ENCODE results near the gene TCF3. TPM values are rescaled to one million over a fixed set of nuclear protein-coding genes. Genes with fewer than 3 reads are reported as not detected.
"Not testable (repeated sequence)": the region's sequence is repeated elsewhere in the genome, so short reads cannot be mapped to it uniquely, and the experiment has no call there.

Gene TCF3
- polyA plus RNA-seq, 3 donors: 2.4 to 36.2 (median 3.3) TPM

GRCh38 chr19:1672038-1672768 lies 19.8 kb upstream of the TCF3 start:
- Histone ChIP-seq H3K79me2 (ENCODE audit: insufficient read depth, low read length) (no peaks in the 10 kb centered on the region), H3K4me1 (ENCODE audit: control insufficient read depth in 1 of 2, insufficient read depth in 2 of 2, low read length in 2 of 2) (peaks cover 17 to 23% of the 10 kb centered on the region in 2 donors), H4K20me1 (ENCODE audit: insufficient read depth, low read length) (no peaks in the 10 kb centered on the region), H3K4me3 (replicated peaks in 1 of 3; ENCODE audit: low read depth in 2 of 3, low read length in 3 of 3) (peak overlapping the region in 1 of 3 experiments; percentile 57), H3K9me3 (replicated peaks in 1 of 2; ENCODE audit: control insufficient read depth in 1 of 2, insufficient read depth in 1 of 2, low read length in 2 of 2) (peaks cover 0 to 8% of the 10 kb centered on the region in 2 donors), H3K36me3 (replicated peaks in 1 of 2; ENCODE audit: control insufficient read depth in 1 of 2, insufficient read depth in 2 of 2, low read length in 2 of 2) (no peaks in the 10 kb centered on the region), H3K27ac (ENCODE audit: low read depth in 1 of 2, low read length in 2 of 2) (no peak overlapping the region), H3K27me3 (ENCODE audit: control insufficient read depth in 2 of 2, insufficient read depth in 2 of 2, low read length in 2 of 2) (peaks cover 14 to 80% of the 10 kb centered on the region in 2 donors), H3K9ac (ENCODE audit: insufficient read depth, low read length, poor library complexity, severe bottlenecking) (no peak overlapping the region), H3K4me2 (replicated peaks; ENCODE audit: extremely low read depth, low read length, poor library complexity, severe bottlenecking) (peak overlapping the region; percentile 58), H2AFZ (ENCODE audit: insufficient read depth, low read depth, low read length, poor library complexity, severe bottlenecking) (peak overlapping the region; percentile 49)
- intact Hi-C loops (cut with micrococcal nuclease): loop anchor here (5.0 kb wide), 1 partner anchor 125 kb away; no protein-coding TSS in a partner anchor
- Mint-ChIP-seq H3K9me3 (peaks cover 0 to 20% (median 1%) of the 10 kb centered on the region in 7 donors), H3K4me3 (peak overlapping the region; percentile 31 to 53), H3K4me1 (peaks cover 18% of the 10 kb centered on the region), H3K27ac (no peak overlapping the region), H3K27me3 (ENCODE audit: low read depth in 3 of 3) (peaks cover 64 to 93% (median 64%) of the 10 kb centered on the region in 3 donors), H3K36me3 (peaks cover 0 to 4% of the 10 kb centered on the region in 2 donors)
- 14% methylated on average over 26 of the region's 57 CpGs for WGBS (ENCODE audit: insufficient coverage)
- TF ChIP-seq CTCF (IDR thresholded peaks at IDR 0.05): peak; percentile 98
- DNase-seq: peak in 1 of 3 donors; percentile 40

- Mint-ChIP-seq H3K27me3 (ENCODE audit: low read depth in 3 of 3) (peaks cover 61 to 93% (median 64%) of the 10 kb centered on the region in 3 donors), H3K4me1 (peaks cover 18% of the 10 kb centered on the region), H3K9me3 (peaks cover 0 to 17% (median 1%) of the 10 kb centered on the region in 7 donors), H3K27ac (no peak overlapping the region), H3K4me3 (peak overlapping the region in 1 of 2 donors; percentile 60), H3K36me3 (peaks cover 0 to 4% of the 10 kb centered on the region in 2 donors)
- DNase-seq: no peak
- no peak for TF ChIP-seq CTCF (IDR thresholded peaks at IDR 0.05)
- Histone ChIP-seq H3K9me3 (replicated peaks in 1 of 2; ENCODE audit: control insufficient read depth in 1 of 2, insufficient read depth in 1 of 2, low read length in 2 of 2) (peaks cover 0 to 8% of the 10 kb centered on the region in 2 donors), H3K4me3 (replicated peaks in 1 of 3; ENCODE audit: low read depth in 2 of 3, low read length in 3 of 3) (peak overlapping the region in 1 of 3 experiments; percentile 57), H3K4me2 (replicated peaks; ENCODE audit: extremely low read depth, low read length, poor library complexity, severe bottlenecking) (peak overlapping the region; percentile 58), H4K20me1 (ENCODE audit: insufficient read depth, low read length) (no peaks in the 10 kb centered on the region), H2AFZ (ENCODE audit: insufficient read depth, low read depth, low read length, poor library complexity, severe bottlenecking) (peak overlapping the region; percentile 49), H3K36me3 (replicated peaks in 1 of 2; ENCODE audit: control insufficient read depth in 1 of 2, insufficient read depth in 2 of 2, low read length in 2 of 2) (no peaks in the 10 kb centered on the region), H3K9ac (ENCODE audit: insufficient read depth, low read length, poor library complexity, severe bottlenecking) (no peak overlapping the region), H3K27me3 (ENCODE audit: control insufficient read depth in 2 of 2, insufficient read depth in 2 of 2, low read length in 2 of 2) (peaks cover 14 to 77% of the 10 kb centered on the region in 2 donors), H3K4me1 (ENCODE audit: control insufficient read depth in 1 of 2, insufficient read depth in 2 of 2, low read length in 2 of 2) (peaks cover 17 to 23% of the 10 kb centered on the region in 2 donors), H3K27ac (ENCODE audit: low read depth in 1 of 2, low read length in 2 of 2) (no peak overlapping the region), H3K79me2 (ENCODE audit: insufficient read depth, low read length) (no peaks in the 10 kb centered on the region)
- 71% methylated on average over 2 of the region's 17 CpGs for WGBS (ENCODE audit: insufficient coverage)
- intact Hi-C loops (cut with micrococcal nuclease): loop anchor here (5.0 kb wide), 1 partner anchor 124 kb away; no protein-coding TSS in a partner anchor
Measured at GRCh38 chr19:1671716-1672037, 19.3 kb upstream of the TCF3 start.

- H3K79me2 ChIP-seq (ENCODE audit: insufficient read depth, low read length); H3K9ac ChIP-seq (ENCODE audit: insufficient read depth, low read length, poor library complexity, severe bottlenecking); H3K9me3 ChIP-seq (replicated peaks in 1 of 2; ENCODE audit: control insufficient read depth in 1 of 2, insufficient read depth in 1 of 2, low read length in 2 of 2); H3K4me3 ChIP-seq (replicated peaks in 1 of 3; ENCODE audit: low read depth in 2 of 3, low read length in 3 of 3); H3K4me2 ChIP-seq (replicated peaks; ENCODE audit: extremely low read depth, low read length, poor library complexity, severe bottlenecking); H4K20me1 ChIP-seq (ENCODE audit: insufficient read depth, low read length); H2AFZ ChIP-seq (ENCODE audit: insufficient read depth, low read depth, low read length, poor library complexity, severe bottlenecking); H3K27ac Mint-ChIP-seq; H3K36me3 Mint-ChIP-seq; DNase-seq; H3K27ac ChIP-seq (ENCODE audit: low read depth in 1 of 2, low read length in 2 of 2); H3K36me3 ChIP-seq (replicated peaks in 1 of 2; ENCODE audit: control insufficient read depth in 1 of 2, insufficient read depth in 2 of 2, low read length in 2 of 2): not testable (repeated sequence)
- Histone ChIP-seq H3K4me1 (ENCODE audit: control insufficient read depth in 1 of 2, insufficient read depth in 2 of 2, low read length in 2 of 2) (peaks cover 17 to 23% of the 10 kb centered on the region in 2 donors), H3K27me3 (ENCODE audit: control insufficient read depth in 2 of 2, insufficient read depth in 2 of 2, low read length in 2 of 2) (peaks cover 13 to 70% of the 10 kb centered on the region in 2 donors)
- Mint-ChIP-seq H3K4me1 (peaks cover 18% of the 10 kb centered on the region), H3K9me3 (peaks cover 0 to 13% (median 4%) of the 10 kb centered on the region in 7 donors), H3K4me3 (peak overlapping the region in 1 of 2 donors; percentile 77), H3K27me3 (ENCODE audit: low read depth in 3 of 3) (peaks cover 56 to 88% (median 58%) of the 10 kb centered on the region in 3 donors)
- intact Hi-C loops (cut with micrococcal nuclease): loop anchor here (5.0 kb wide), 1 partner anchor 123 kb away; no protein-coding TSS in a partner anchor
- 53% methylated on average over 10 of the region's 14 CpGs for WGBS (ENCODE audit: insufficient coverage)
Measured at GRCh38 chr19:1670747-1671146, 18.3 kb upstream of the TCF3 start.
